Stimulated activated CD8-positive, alpha-beta memory T cell treated with anti-CD3 and anti-CD28 coated beads, Interleukin-2, amount 100 ng/mL, for 1 hour (primary cell): Measurements from ENCODE around the gene BICRA.
"Not testable (repeated sequence)": the region's sequence is repeated elsewhere in the genome, so short reads cannot be mapped to it uniquely, and the experiment has no call there.

Source experiments
- DNase-seq, 2 donors: peaks; one replicate each; pipeline ENCODE4 v3.0.0-alpha.2; 2020; ENCODE audit warnings: low read depth in 2 of 2

Gene BICRA

GRCh38 chr19:47746129-47746528 is 137.2 kb downstream of the BICRA start:
- DNase-seq: not testable (repeated sequence)

- DNase-seq: no peak
These were observed 140.4 kb downstream of the BICRA start for GRCh38 chr19:47749326-47749725.

- DNase-seq: no peak
These were observed 141.8 kb downstream of the BICRA start for GRCh38 chr19:47750752-47751151.

GRCh38 chr19:47752440-47753211 is 143.7 kb downstream of the BICRA start:
- no peak for DNase-seq
